ENCODE results near the gene ADI1.

DNA sequence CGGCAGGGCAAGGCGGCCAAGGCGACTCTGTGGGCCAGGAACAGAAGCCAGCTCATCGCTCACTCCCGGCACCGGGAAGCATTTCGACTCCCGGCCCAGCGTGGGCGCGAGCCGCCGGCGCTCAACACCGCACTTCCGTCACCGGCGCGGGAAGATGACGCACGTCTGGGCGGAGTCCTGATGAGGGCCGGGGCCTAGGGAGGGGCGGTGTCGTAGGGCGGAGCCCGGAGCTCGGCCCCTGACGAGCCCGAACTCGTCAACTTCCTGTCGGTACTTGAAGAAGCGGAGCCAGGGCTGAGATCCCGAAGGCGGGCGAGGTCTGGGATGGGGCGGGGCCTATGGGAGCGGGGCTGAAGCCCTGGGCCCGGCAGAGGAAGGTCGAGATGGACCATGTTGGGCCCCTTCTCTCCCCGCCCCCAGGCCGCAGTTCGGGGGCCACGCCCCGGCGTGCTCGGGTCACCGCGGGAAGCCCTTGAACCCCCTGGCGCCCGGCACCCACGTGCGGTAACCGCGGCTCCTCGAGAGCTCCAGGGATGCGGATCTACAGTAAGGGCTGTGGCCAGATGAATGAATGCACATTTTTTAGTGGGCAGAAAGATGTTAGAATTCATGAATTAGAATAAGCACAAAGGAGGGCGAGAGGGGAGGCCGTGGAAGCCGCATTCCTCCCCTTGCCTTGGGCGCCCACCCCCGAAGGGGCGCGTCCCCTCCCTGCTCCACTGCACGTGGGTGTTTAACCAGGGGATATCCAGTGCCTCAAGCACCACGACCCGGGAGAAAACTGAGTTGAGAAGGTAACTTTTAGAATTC lies 39.1 kb upstream of the ADI1 start, which contains the start of gene RNASEH1:
- TF ChIP-seq EZH2 (IDR thresholded peaks at IDR 0.05; ENCODE audit: insufficient read depth, poor library complexity, severe bottlenecking) (no peak), EZH2phosphoT487 (IDR thresholded peaks at IDR 0.05; ENCODE audit: insufficient read depth, low read depth) (no peak)
